Posterior vena cava (tissue), 2 donors: ENCODE results near the gene PA2G4. TPM values are rescaled to one million over a fixed set of nuclear protein-coding genes. Genes with fewer than 3 reads are reported as not detected.
"Not testable (repeated sequence)": the region's sequence is repeated elsewhere in the genome, so short reads cannot be mapped to it uniquely, and the experiment has no call there.

ENCODE experiments used
- DNase-seq: peaks from one replicate; pipeline ENCODE4 v3.0.0-alpha.2; 2020; ENCODE audit warnings: low spot score
- intact Hi-C, 2 donors: fragments of 100-400 bp; cut with DNase I; formaldehyde crosslinking; loops; one replicate each; pipeline versions ENCODE4 v1.14.1 to v1.14.2; 2022 to 2023
- total RNA-seq, 2 donors: library from RNA; stranded (reverse); fragmentation: NEBNext Ultra II Directional; extraction: Animal tissue kit (Norgen Biotek cat#: 25700); gene quantifications; one replicate each; pipeline ENCODE4 v1.2.1, GENCODE V29; 2021
- donor health status: DM: yes; HTN: yes; CAD: no.
- donor health status: DM: yes; HTN: yes; CAD: no.

The PA2G4 gene
- total RNA-seq, 2 donors from 2014 or later: 59.3 to 71.7 TPM

DNA sequence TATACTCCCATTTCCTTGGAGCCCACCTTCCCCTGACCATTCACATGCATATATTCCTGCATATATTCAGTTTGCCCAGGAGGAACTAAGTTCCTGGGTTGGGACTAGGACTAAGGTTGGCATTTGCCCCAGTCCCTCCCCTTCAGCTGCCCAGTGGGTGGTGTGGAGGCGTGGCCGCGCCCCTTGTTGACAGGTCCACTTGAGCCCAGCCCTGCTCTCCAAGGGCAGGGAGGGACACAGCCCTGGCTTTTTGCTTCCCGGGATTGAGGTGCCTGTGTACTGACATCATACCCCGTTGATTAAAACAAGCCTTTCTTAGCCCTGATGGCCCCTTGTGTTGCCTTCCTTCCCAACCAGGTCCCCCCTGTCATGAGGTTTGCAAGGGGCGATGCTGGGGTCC lies 17.1 kb upstream of the PA2G4 start:
- intact Hi-C loops: no loop called here
- peak; percentile 53 for DNase-seq

DNA sequence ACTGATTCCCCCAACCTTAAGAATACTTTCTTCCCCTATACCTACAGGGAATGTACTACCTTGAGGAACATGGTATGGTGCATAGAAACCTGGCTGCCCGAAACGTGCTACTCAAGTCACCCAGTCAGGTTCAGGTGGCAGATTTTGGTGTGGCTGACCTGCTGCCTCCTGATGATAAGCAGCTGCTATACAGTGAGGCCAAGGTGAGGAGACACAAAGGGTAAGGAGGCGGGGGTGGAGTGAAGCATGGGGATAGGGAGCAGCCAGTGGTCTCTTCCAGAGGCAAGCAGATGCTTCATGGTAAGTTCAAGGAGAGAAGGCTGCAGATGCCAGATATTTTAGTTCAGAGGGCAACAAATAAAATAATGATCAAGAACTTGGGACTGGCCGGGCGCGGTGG lies 6.6 kb upstream of the PA2G4 start:
- intact Hi-C loops: no loop called here
- peak; percentile 51 for DNase-seq

DNA sequence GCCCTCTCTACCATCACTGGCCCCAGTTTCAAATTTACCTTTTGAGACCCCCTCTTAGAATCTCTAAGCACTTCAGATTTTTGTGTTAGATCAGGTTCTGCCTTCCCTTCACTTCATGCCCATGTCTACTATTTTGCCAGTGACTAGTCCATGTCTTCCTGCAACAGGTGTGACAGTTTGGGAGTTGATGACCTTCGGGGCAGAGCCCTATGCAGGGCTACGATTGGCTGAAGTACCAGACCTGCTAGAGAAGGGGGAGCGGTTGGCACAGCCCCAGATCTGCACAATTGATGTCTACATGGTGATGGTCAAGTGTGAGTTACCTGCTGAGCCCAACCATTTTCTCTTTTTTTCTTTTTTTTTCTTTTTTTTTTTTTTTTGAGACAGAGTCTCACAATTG lies 5.8 kb upstream of the PA2G4 start:
- intact Hi-C loops: no loop called here
- DNase-seq: peak; percentile 41

DNA sequence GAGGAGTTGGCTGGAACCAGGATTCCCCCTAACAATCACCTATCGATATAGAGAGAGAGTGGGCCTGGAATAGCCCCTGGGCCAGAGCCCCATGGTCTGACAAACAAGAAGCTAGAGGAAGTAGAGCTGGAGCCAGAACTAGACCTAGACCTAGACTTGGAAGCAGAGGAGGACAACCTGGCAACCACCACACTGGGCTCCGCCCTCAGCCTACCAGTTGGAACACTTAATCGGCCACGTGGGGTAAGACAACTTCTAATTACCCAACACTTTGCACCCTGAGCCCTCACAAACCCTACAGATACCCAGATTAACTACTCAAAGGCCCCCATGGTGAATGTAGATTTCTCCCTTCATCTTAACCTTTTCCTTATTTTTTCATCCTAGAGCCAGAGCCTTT lies 4.6 kb upstream of the PA2G4 start:
- intact Hi-C loops: no loop called here
- no peak for DNase-seq

DNA sequence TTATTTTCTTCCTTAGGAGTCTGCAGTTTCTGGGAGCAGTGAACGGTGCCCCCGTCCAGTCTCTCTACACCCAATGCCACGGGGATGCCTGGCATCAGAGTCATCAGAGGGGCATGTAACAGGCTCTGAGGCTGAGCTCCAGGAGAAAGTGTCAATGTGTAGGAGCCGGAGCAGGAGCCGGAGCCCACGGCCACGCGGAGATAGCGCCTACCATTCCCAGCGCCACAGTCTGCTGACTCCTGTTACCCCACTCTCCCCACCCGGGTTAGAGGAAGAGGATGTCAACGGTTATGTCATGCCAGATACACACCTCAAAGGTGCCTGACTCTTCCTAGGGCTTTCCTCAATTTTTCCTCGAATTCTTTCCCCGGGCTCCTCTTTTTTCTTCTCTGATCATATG lies 3.3 kb upstream of the PA2G4 start:
- DNase-seq: no peak

DNA sequence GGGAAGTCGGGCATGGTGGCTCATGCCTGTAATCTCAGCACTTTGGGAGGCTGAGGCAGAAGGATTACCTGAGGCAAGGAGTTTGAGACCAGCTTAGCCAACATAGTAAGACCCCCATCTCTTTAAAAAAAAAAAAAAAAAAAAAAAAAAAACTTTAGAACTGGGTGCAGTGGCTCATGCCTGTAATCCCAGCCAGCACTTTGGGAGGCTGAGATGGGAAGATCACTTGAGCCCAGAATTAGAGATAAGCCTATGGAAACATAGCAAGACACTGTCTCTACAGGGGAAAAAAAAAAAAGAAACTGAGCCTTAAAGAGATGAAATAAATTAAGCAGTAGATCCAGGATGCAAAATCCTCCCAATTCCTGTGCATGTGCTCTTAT lies 1.7 kb upstream of the PA2G4 start:
- intact Hi-C loops: no loop called here

More for the DNA sequence above, 3.3 kb upstream of the PA2G4 start:
- intact Hi-C loops: no loop called here

DNA sequence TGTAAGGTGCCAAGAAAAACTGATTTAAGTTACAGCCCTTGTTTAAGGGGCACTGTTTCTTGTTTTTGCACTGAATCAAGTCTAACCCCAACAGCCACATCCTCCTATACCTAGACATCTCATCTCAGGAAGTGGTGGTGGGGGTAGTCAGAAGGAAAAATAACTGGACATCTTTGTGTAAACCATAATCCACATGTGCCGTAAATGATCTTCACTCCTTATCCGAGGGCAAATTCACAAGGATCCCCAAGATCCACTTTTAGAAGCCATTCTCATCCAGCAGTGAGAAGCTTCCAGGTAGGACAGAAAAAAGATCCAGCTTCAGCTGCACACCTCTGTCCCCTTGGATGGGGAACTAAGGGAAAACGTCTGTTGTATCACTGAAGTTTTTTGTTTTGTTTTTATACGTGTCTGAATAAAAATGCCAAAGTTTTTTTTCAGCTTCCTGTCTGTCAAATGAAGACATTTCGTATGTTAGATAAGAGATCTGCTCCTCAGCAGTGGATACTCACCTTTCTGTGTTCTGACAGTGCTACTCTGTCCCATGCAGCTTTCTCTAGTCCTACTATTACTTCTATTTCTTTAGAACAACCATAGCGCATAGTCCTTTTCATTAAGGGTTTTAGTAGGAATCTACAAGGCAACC lies 1.2 kb upstream of the PA2G4 start:
- DNase-seq: no peak
- intact Hi-C loops: no loop called here

More for the DNA sequence above, 1.7 kb upstream of the PA2G4 start:
- DNase-seq: no peak

DNA sequence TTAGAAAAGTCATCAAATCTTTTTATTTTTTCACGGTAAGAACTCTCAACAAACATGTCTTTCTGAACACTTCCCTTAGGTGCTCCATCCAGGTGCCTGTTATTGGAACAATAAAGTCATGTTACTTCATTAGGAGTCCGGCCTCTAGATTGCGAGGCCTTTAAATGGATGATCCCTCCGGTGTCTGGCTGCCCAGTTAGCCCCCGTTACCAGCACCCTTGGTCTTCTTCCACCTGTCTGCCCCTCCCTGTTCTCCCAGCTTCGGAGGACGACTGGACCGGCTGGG lies 593 bp upstream of the PA2G4 start:
- intact Hi-C loops: no loop called here
- DNase-seq: no peak

DNA sequence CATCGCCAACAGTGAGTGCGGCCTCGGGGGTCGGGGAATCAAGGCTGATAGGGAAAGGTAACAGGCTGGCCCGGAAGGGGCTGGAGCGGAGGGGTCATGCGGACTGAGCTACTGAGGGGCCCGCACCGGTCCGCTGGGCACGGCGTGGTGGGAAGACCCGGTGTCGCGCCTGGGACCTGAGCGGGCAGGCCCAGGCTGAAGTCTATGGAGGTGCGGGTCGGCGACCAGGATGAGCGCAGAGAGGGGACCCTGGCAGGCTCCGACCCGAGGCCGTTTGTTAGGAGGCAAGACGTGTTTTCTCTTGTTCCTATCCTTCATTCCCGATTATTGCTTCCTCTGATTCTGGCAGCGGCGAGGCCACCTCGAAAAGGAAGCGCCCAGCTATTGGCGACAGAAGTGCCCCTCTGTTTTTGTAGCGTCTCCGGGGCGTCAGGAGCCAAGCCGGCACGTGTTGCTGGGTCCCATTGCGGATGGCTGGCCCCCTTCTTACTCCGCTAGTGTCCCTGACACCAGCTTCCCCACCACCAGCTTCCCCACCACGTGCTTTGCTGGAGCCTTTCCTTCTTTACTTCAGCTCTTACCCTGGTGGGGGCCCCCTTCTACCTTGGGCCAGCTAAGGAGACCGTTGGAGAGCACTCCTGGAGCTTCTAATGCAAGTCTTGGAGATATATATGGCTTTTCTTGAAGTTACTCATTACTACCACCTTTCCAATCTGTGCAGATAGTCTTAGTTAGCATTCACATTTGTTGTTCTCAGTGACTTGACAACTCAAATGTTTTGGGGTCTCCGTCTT lies 653 bp downstream of the PA2G4 start:
- DNase-seq: peak; percentile 84
- intact Hi-C loops: no loop called here

DNA sequence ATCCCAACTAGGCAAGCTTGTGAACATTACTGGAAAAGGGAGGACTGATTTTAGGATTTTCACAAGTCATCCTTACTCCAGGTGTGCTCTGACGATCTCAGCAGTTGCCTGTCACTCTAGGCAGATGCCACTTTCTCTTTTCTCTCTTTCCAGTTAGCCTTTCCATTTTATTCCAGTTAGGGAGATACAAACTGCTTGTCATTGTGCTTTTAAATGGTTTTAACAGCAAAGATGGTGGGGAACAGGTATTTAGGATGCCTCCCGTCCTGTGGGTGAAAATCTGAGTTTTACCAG lies 1.2 kb downstream of the PA2G4 start:
- intact Hi-C loops: no loop called here
- no peak for DNase-seq

DNA sequence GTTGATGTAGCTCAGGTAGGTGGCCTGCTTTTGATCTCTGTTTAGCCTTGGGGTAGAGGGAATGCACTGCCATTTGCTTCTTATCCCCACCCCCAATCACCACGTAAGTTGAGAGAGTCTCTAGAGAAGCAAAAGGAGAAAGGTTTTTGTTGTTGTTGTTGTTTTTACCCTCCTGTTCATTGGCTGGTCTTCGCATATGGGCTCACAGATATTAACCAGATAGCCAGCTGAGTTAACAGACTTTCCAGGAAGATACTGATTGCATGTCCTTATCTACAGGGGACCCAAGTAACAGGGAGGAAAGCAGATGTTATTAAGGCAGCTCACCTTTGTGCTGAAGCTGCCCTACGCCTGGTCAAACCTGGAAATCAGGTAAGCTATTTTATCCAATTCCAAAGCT lies 2.9 kb downstream of the PA2G4 start:
- intact Hi-C loops: no loop called here
- no peak for DNase-seq

DNA sequence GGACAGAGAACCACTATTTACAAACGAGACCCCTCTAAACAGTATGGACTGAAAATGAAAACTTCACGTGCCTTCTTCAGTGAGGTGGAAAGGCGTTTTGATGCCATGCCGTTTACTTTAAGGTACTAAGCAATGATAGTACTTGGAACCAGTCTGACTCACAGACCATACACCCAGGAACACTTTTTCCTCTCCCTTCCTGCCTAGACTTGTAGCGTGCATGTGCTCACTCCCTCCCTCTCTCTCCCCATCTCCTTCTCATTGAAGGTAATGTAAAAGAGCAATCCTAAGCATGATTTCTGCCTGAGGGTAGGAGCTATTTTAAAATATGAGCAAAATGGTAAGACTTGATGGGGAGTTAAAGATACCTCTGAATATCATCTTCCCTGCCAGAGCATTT lies 6.2 kb downstream of the PA2G4 start:
- DNase-seq: no peak
- intact Hi-C loops: no loop called here

DNA sequence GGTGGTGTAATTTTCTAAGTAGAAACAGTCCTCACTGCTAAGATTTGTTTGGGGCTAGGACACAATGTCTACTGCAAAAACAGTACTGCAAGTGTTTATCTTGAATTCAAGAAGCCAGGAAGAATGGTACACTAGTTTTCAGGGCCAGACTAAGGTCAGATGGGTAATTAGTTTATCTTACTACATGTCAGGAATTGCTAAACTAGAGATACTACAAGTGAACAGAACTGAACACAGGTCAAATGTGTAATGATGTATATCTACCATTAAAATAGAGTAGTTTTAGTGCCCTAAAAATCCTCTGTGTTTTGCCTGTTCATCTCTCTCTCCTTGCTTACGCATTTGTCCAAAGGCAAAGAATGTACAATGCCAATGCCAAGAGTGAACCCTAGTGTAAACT lies 9.7 kb downstream of the PA2G4 start:
- no peak for DNase-seq
- intact Hi-C loops: no loop called here

DNA sequence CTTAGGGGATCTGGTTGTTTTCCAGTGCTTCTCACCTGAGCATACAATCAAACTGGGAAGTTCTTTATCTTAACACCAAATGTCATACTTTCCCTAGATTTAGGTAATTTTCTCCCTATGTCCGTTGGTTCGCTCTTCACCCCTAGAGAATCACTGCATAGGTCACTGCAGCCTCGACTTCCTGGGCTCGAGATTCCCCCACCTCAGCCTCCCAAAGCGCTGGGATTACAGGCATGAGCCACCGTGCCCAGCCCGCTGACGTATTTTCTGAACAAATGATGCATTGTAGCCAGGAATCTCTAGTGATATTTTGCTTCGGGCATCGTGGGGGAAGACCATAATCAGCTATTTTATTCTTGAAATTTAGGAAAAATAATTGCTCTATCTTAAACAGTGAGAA lies 11.0 kb downstream of the PA2G4 start:
- DNase-seq: no peak
- intact Hi-C loops: no loop called here

DNA sequence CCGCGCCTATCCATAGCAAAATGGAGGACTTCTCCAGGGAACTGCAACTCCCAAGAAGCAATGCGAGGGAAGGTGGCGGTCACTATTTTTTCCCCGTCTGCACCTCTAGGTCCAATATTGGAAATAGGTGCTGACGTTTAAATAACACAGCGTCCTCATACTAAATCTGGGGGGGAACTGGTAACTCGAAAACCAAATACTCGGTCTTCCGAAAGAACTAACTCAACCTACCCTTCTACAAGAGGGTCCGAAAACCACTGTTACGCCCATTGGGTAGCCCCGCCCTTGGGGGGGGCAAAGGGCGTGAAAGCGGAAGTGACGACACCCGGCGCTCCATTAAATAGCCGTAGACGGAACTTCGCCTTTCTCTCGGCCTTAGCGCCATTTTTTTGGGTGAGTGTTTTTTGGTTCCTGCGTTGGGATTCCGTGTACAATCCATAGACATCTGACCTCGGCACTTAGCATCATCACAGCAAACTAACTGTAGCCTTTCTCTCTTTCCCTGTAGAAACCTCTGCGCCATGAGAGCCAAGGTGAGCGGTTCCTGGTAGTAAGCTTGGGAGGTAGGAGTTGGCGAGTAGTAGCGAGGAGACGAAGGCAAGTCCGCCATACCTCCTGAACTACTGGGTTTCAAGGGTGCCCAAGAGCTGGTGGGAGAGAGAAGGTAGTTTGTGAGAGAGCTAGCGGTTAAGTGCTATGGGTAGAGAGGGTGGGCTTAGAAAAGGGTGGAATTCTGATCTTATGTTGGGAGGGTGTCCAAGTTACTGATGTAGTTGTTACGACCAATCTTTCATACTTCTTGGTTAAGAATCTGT lies 12.1 kb downstream of the PA2G4 start, which contains the start of gene RPL41:
Gene RPL41 (plus strand): TSS at position 367 of the 815 bp plus-strand sequence.
- intact Hi-C loops: no loop called here
- peak; percentile 98 for DNase-seq

DNA sequence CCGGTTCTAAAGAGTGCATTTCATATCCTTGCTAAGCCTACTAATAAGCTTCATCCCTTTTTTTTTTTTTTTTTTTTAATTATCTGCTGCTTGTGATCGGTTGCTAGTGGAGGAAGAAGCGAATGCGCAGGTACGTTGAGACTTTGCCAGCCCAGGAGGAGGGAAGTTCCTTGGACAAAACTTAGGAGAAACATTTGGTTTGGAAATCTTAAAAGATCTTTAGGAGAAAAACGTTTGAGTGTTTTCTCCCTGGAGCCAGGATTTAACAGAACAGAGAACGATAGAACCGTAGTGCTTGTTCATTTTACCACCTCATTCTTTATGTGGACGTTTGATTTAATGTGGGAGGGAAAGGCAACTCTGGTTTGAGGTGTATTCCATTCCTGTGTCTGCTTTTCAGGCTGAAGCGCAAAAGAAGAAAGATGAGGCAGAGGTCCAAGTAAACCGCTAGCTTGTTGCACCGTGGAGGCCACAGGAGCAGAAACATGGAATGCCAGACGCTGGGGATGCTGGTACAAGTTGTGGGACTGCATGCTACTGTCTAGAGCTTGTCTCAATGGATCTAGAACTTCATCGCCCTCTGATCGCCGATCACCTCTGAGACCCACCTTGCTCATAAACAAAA lies 12.8 kb downstream of the PA2G4 start:
- intact Hi-C loops, DNase-seq: not testable (repeated sequence)

DNA sequence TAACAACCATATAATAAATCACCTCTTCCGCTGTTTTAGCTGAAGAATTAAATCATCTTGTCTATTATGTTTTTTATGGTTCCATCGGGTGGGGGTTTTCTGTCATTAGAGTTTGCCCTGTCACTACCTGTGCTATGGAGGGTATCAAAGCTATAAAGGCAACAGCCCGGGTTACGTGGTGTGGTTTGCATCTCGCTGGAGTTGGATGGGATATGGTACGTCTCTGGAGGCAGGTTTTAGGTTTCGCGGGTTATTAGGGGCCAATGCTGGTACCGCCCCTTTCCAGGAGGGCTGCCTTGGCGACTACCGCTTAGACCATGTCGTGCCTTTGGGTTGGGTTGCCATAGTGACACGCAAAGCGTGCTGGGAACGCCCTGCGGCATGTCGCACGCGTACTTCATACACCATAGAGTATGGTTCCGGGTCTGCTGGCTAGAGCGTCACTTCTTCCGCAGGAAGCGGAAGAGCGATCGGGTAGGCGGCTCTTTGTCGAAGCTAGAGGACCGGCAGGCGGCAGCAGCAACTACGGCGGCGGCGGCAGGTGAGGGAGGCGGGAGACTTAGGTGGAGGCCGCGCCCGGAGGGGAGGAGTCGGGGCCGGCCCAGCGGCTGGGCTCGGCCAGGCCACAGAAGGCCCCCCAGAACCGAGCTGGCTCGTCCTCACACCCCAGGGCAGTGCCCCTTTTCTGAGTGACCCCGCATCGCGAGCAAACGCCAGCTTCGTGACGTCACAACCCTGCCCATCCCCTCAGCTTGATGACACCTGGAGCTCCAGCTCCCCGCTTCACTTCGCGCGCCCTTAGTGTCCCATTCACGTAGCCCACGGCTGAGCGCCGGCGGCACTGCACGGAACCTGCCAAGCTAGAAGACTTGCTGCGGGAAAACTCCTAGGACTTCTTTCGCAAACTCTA lies 13.7 kb downstream of the PA2G4 start, which contains the start of gene ZC3H10:
Gene ZC3H10 (plus strand): TSS at position 489 of the 910 bp plus-strand sequence. CDS start 2,297 bp downstream, outside the sequence.
- intact Hi-C loops: loop anchor here in 1 of 2 donors (2.0 kb wide), 1 partner anchor 73 kb away; no protein-coding TSS in a partner anchor
- peak; percentile 99 for DNase-seq

DNA sequence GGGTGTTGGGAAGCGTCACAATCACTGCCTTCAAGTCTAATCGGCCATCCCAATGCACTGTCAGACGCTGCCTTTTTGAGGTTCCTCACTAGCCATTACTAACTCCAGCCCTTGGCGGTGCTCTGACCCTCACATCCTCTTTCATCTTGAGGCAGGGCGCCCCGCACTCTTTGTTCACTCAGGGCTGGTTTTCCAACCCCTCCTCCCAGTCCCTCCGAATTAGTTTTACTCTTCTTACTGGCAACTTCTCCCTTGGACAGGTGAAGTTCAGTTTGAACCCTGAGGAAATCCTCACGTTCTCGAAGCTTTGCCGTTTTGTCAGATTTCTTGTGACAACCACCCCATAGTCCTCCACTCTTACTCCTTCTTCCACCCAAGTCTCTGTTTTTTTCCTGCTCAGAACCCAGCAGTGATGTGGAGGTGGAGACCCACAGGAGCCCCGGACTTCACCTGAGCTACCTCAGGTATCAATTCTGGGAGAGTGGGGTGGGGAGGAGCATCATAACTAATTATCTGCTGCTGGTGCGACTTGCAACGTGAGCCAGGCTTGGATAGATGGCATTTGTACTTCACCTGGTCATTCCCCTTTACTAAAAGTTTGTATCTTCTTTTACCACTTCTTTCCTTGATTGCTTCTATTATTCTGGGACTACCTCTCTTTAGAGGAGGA lies 14.5 kb downstream of the PA2G4 start:
- DNase-seq: no peak
- intact Hi-C loops: loop anchor here in 1 of 2 donors (2.0 kb wide), 1 partner anchor 72 kb away; no protein-coding TSS in a partner anchor
